Middle frontal gyrus (tissue), 1 donor: ENCODE results near the gene MKNK2.

ENCODE experiments used
- DNase-seq: peaks from one replicate; pipeline ENCODE4 v3.0.0-alpha.2; 2015; ENCODE audit warnings: low spot score; ENCODE audit errors: extremely low spot score

The MKNK2 gene

GRCh38 chr19:2058570-2059421 is 7.8 kb upstream of the MKNK2 start:
- DNase-seq: no peak

GRCh38 chr19:2057484-2058469 is 6.7 kb upstream of the MKNK2 start:
- no peak for DNase-seq

- no peak for DNase-seq
Observed at GRCh38 chr19:2056837-2057192, 5.8 kb upstream of the MKNK2 start.

GRCh38 chr19:2055931-2056836 is 5.1 kb upstream of the MKNK2 start:
- DNase-seq: no peak

- DNase-seq: no peak
Observed at GRCh38 chr19:2054763-2055162, 3.7 kb upstream of the MKNK2 start.

GRCh38 chr19:2053601-2054389 is 2.8 kb upstream of the MKNK2 start:
- DNase-seq: no peak

DNA sequence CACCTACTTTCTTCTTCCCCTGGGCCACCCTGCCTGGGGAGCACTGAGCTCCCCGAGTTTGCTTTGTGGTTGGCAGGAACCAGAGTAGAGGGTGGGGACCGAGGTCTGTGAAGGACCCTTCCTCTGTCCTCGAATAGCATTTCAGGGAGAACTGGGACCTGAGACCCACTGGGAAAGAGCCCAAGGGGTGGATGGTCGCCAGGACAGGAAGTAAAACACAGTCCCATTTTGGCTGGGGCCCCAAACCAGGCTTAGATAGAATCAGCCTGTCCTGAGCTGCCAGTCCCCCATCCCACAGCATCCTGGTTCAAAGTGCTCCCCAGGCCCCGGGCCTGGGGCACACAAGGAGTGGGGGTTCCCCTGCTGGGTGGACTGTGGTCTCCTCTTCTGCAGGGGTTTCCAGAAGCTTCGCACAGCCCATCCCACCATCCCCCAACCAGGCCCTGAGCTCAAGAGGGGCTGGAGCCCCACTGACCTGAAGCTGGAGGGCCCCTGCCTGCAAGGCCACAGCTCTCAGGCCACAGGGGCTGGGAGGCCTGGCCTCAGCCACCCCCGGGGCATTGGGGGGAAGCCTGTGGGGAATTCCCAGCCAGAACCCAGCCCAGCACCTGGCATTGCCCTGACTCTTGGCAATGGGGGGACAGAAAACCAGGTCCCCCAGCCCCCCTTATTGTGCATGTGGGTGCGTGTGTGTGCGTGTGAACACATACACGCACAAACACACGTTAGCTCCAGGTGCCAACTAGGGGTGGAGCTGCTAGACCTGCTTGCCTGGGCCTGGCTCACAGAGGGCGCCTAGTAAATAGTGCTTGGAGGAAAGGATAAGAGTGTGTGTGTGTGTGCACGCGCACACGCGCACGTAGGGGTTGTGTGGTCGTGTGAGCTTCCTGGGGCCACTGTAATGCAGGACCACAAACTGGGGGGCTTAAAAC is 995 bp upstream of the MKNK2 start:
- no peak for DNase-seq

DNA sequence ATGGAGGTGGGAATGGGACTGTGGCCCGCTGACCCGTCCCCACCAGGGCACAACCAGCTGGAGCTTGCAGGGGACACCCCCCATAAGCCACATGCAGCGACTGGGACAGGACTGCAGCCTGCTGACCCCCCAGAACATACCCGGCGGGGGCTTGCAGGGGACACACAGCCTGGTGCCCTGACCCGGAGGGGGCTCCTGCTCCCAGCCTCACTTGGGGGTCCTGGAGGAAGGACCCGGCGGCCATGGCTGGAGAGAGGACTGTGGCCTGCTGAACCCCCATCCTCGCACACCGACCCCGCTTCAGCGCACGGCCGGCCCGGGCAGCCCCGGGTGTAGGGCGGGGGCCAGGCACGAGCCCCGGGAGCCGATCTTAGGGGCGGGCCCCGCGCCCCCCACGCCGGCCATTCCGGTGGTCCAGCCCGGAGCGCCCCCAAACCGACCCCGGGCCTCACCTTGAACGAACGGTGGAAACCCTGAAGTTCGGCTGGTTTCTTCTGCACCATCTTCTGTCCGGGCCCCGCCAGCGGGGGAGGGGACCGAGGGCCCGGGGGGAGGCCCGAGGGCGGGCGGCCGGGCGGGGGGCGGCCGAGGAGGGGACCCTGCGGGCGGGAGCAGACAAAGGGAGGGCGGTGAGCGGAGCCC is 574 bp downstream of the MKNK2 start:
- DNase-seq: no peak

GRCh38 chr19:2049741-2050348 is 1.2 kb downstream of the MKNK2 start:
- peak; percentile 36 for DNase-seq

DNA sequence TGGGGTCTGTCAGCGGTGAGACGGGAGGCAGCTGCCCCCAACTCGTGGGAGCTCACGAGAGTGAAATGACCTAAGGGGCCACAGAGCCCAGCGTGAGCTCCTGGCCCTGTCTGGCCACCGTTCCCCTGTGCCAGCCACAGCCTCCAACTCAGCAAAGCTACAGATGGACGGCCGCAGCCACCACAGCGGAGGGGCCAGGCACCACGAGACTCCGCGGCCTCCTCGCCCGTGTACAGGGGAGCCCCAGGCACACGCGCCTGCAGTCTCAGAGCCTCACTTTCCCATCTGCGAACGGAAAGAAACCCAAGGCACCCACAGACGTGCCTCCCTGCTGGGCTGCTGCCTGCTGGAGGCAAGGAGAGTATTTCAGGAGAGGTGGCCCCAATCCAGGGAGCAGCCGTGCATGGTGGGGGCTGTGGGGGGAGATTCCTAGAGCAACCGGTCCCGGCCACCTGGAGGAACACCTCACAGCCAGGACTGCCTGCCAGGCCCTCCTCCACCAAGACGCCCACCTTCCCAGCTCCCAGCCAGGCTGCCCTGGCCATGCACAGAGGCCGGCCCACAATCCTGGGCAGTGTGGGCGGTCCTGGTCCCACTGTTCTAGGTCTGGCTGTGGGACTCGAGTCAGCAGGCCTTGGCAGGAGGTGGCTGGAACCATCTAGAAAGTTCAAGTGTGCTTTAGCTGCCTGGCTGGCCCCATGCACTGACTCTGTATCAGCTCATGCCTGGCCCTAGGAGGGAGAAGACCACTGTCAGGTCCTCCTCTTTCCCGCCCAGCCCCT is 1.9 kb downstream of the MKNK2 start:
- DNase-seq: no peak

- no peak for DNase-seq
Observed at GRCh38 chr19:2048104-2048958, 2.7 kb downstream of the MKNK2 start.

GRCh38 chr19:2047449-2048103 is 3.5 kb downstream of the MKNK2 start:
- DNase-seq: no peak

- no peak for DNase-seq
Observed at GRCh38 chr19:2047076-2047448, 4.0 kb downstream of the MKNK2 start.

- DNase-seq: no peak
Observed at GRCh38 chr19:2046046-2046907, 4.8 kb downstream of the MKNK2 start.

- DNase-seq: no peak
Observed at GRCh38 chr19:2045501-2046045, 5.5 kb downstream of the MKNK2 start.
